ENCODE measurements around the gene GIT2. TPM values are rescaled to one million over a fixed set of nuclear protein-coding genes. Genes with fewer than 3 reads are reported as not detected.

The GIT2 gene
- total and polyA plus RNA-seq, 2 donors (not counting 1 experiment from before 2014, with no cell fraction given): 75.2 to 163 TPM

DNA sequence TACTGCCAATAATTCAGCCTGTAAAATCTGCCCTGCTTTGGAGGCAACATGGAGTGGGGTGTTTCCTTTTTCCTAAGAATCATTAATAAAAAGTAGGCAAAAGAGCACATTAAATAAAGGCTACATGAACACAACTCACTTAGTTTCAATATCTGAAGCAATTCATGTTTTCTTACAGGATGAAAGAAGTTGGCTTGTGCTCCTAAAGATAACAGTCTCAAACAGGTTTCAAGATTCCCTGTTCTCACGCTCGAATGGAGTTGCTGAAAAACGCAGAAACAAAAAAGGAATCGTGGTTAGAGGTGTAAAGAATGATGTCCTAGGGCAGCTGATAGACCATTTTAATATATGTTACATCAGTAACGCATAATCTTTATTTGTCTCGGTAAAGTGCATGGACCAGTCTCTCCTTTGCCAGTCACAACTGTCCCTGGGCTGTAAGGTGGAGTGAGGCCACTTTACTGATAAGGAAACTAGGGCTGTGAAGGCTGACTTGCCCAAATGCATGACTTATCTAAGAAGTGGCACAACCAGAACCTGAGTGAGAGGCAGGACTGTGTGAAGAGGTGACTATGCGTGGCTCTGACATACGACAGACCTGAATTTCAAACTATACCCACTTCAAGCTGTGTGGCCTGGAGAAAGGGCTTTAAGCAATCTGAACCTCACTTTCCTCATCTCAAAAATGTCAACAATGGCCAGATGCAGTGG, 12.6 kb downstream of the GIT2 start:
- peaks cover 0 to 4% of the 10 kb centered on the region in 2 donors for H3K4me1 ChIP-seq (ENCODE audit: control insufficient read depth in 2 of 2, insufficient read depth in 2 of 2, low read length in 2 of 2)

DNA sequence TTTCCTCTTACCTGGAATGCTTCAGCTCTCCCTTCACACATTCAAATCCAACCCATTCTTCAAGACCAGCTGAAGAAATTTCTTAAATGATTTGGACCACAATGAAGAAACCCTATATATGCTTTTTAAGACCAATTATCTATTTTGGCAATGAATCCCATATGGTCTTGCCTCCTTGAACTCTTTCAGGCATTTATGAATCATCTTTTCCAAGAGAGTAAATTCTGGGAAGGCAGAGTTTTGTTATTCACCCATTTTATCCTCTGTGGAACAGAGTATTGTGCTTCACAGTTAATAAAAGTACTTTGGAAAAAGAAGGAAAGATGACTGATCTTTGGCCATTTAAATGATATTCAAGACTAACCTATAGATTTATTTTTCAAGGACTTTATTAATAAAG, 14.0 kb downstream of the GIT2 start:
- H3K79me2 ChIP-seq (ENCODE audit: control insufficient read depth, insufficient read depth, low read length): peaks cover 64% of the 10 kb centered on the region
- Mint-ChIP-seq H3K27ac (no peak overlapping the region), H3K4me1 (peaks cover 7% of the 10 kb centered on the region), H3K9me3 (ENCODE audit: insufficient read depth) (no peaks in the 10 kb centered on the region), H3K4me3 (no peak overlapping the region), H3K27me3 (no peaks in the 10 kb centered on the region)
- peaks cover 1 to 3% (median 2%) of the 10 kb centered on the region in 3 donors for H3K9me3 ChIP-seq (ENCODE audit: control extremely low read depth in 1 of 3, control insufficient read depth in 2 of 3, insufficient read depth in 1 of 3, low read length in 2 of 3)
- peaks cover 21% of the 10 kb centered on the region for H4K20me1 ChIP-seq (ENCODE audit: control insufficient read depth, insufficient read depth, low read length, poor library complexity, severe bottlenecking)
- H3K4me1 ChIP-seq (ENCODE audit: control insufficient read depth in 2 of 2, insufficient read depth in 2 of 2, low read length in 2 of 2): peaks cover 0 to 4% of the 10 kb centered on the region in 2 donors
- no peak for ATAC-seq (ENCODE audit: low read depth)
- intact Hi-C loops (cut with micrococcal nuclease): no loop called here
- no peak overlapping the region for H3K4me2 ChIP-seq (replicated peaks; ENCODE audit: low read depth, low read length, poor library complexity, severe bottlenecking)
- ChIA-PET POLR2A (interaction anchor here (0.6 kb wide), 1 partner anchor 22 kb away, joined by 3 read pairs; no protein-coding TSS in a partner anchor), CTCF (no interaction called here)
- TF ChIP-seq, protein P1, sequence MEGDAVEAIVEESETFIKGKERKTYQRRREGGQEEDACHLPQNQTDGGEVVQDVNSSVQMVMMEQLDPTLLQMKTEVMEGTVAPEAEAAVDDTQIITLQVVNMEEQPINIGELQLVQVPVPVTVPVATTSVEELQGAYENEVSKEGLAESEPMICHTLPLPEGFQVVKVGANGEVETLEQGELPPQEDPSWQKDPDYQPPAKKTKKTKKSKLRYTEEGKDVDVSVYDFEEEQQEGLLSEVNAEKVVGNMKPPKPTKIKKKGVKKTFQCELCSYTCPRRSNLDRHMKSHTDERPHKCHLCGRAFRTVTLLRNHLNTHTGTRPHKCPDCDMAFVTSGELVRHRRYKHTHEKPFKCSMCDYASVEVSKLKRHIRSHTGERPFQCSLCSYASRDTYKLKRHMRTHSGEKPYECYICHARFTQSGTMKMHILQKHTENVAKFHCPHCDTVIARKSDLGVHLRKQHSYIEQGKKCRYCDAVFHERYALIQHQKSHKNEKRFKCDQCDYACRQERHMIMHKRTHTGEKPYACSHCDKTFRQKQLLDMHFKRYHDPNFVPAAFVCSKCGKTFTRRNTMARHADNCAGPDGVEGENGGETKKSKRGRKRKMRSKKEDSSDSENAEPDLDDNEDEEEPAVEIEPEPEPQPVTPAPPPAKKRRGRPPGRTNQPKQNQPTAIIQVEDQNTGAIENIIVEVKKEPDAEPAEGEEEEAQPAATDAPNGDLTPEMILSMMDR (IDR thresholded peaks at IDR 0.05): no peak
- no peak for TF ChIP-seq EZH2 (IDR thresholded peaks at IDR 0.05; ENCODE audit: borderline replicate concordance, insufficient read depth, low read depth, low read length, poor library complexity, severe bottlenecking)
- peak overlapping the region in 1 of 2 donors; percentile 56 for H3K27ac ChIP-seq (ENCODE audit: low read length in 2 of 2)
- no peaks in the 10 kb centered on the region for H3K27me3 ChIP-seq (replicated peaks in 1 of 4; ENCODE audit: control extremely low read depth in 1 of 4, control insufficient read depth in 3 of 4, insufficient read depth in 4 of 4, low read length in 3 of 4)
- H3K9ac ChIP-seq (ENCODE audit: low read length): no peak overlapping the region
- no peak for DNase-seq
- H3K4me3 ChIP-seq (ENCODE audit: control extremely low read depth in 1 of 5, extremely low read depth in 1 of 5, insufficient read depth in 1 of 5, low read depth in 2 of 5, low read length in 4 of 5): no peak overlapping the region
- H3K36me3 ChIP-seq (replicated peaks in 1 of 2; ENCODE audit: control extremely low read depth in 1 of 2, control insufficient read depth in 1 of 2, extremely low read depth in 1 of 2, insufficient read depth in 2 of 2, low read length in 1 of 2): peaks cover 35 to 85% of the 10 kb centered on the region in 2 experiments
- H2AFZ ChIP-seq (ENCODE audit: insufficient read depth, low read depth, low read length, poor library complexity, severe bottlenecking): no peak overlapping the region

More for the DNA sequence above, 12.6 kb downstream of the GIT2 start:
- CTCF ChIA-PET: no interaction called here
- no peak overlapping the region for H2AFZ ChIP-seq (ENCODE audit: insufficient read depth, low read depth, low read length, poor library complexity, severe bottlenecking)
- H3K9me3 Mint-ChIP-seq (ENCODE audit: insufficient read depth): no peaks in the 10 kb centered on the region
- peaks cover 32 to 84% of the 10 kb centered on the region in 2 experiments for H3K36me3 ChIP-seq (replicated peaks in 1 of 2; ENCODE audit: control extremely low read depth in 1 of 2, control insufficient read depth in 1 of 2, extremely low read depth in 1 of 2, insufficient read depth in 2 of 2, low read length in 1 of 2)
- H3K27ac ChIP-seq (ENCODE audit: low read length in 2 of 2): peak overlapping the region in 1 of 2 donors; percentile 4
- H3K4me2 ChIP-seq (replicated peaks; ENCODE audit: low read depth, low read length, poor library complexity, severe bottlenecking): no peak overlapping the region
- H3K79me2 ChIP-seq (ENCODE audit: control insufficient read depth, insufficient read depth, low read length): peaks cover 76% of the 10 kb centered on the region
- POLR2A ChIA-PET: no interaction called here
- DNase-seq: no peak
- no peak overlapping the region for H3K27ac Mint-ChIP-seq
- no peak for ATAC-seq (ENCODE audit: low read depth)
- H3K4me1 Mint-ChIP-seq: peaks cover 7% of the 10 kb centered on the region
- WGBS (ENCODE audit: insufficient coverage): 94% methylated on average over 2 of the region's 8 CpGs
- TF ChIP-seq EZH2 (IDR thresholded peaks at IDR 0.05; ENCODE audit: borderline replicate concordance, insufficient read depth, low read depth, low read length, poor library complexity, severe bottlenecking): no peak
- TF ChIP-seq, protein P1 (IDR thresholded peaks at IDR 0.05): no peak
- peaks cover 21% of the 10 kb centered on the region for H4K20me1 ChIP-seq (ENCODE audit: control insufficient read depth, insufficient read depth, low read length, poor library complexity, severe bottlenecking)
- H3K9me3 ChIP-seq (ENCODE audit: control extremely low read depth in 1 of 3, control insufficient read depth in 2 of 3, insufficient read depth in 1 of 3, low read length in 2 of 3): peaks cover 1 to 3% (median 1%) of the 10 kb centered on the region in 3 donors
- no peak overlapping the region for H3K4me3 Mint-ChIP-seq
- intact Hi-C loops (cut with micrococcal nuclease): no loop called here
- no peak overlapping the region for H3K4me3 ChIP-seq (ENCODE audit: control extremely low read depth in 1 of 5, extremely low read depth in 1 of 5, insufficient read depth in 1 of 5, low read depth in 2 of 5, low read length in 4 of 5)
- H3K27me3 Mint-ChIP-seq: no peaks in the 10 kb centered on the region
- no peak overlapping the region for H3K9ac ChIP-seq (ENCODE audit: low read length)
- H3K27me3 ChIP-seq (replicated peaks in 1 of 4; ENCODE audit: control extremely low read depth in 1 of 4, control insufficient read depth in 3 of 4, insufficient read depth in 4 of 4, low read length in 3 of 4): no peaks in the 10 kb centered on the region

Data from B cell (primary cell).